ENCODE data around the gene GSTA4.
"Not testable (repeated sequence)": the region's sequence is repeated elsewhere in the genome, so short reads cannot be mapped to it uniquely, and the experiment has no call there.

Gene GSTA4

DNA sequence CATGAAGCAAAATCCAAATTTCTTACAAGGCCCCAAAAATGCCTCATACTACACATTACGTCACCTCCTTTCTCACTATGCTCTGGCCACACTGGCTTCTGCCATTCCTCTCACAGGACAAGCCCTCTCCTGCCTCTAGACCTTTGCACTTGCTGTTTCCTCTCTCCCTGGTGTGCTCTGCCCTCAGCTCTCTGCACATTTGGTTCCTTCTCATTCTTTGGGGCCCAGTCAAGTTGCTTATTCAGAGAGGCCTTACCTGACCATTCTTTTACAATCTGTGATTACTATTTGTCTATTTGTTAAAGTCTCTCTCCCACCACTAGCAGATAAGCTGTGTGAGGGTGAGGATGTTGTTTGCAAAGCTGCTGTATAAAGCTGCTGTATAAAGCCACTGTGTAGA is 15.4 kb upstream of the GSTA4 start:
- TF ChIP-seq ZNF70 (CRISPR knock-in tag; IDR thresholded peaks at IDR 0.05) (no peak), ZNF565 (CRISPR knock-in tag; conservative IDR thresholded peaks at IDR 0.05; ENCODE audit: low read depth) (no peak), ZNF8 (CRISPR knock-in tag; IDR thresholded peaks at IDR 0.05) (no peak), ESRRG (CRISPR knock-in tag; IDR thresholded peaks at IDR 0.05) (no peak), ZC3H10 (CRISPR knock-in tag; IDR thresholded peaks at IDR 0.05) (no peak), GLIS3 (CRISPR knock-in tag; IDR thresholded peaks at IDR 0.05) (no peak), RARB (CRISPR knock-in tag; IDR thresholded peaks at IDR 0.05) (no peak), PPARA (CRISPR knock-in tag; IDR thresholded peaks at IDR 0.05; ENCODE audit: borderline replicate concordance) (no peak), ZFP30 (CRISPR knock-in tag; IDR thresholded peaks at IDR 0.05) (no peak)
- TF ChIP-seq, protein P1, sequence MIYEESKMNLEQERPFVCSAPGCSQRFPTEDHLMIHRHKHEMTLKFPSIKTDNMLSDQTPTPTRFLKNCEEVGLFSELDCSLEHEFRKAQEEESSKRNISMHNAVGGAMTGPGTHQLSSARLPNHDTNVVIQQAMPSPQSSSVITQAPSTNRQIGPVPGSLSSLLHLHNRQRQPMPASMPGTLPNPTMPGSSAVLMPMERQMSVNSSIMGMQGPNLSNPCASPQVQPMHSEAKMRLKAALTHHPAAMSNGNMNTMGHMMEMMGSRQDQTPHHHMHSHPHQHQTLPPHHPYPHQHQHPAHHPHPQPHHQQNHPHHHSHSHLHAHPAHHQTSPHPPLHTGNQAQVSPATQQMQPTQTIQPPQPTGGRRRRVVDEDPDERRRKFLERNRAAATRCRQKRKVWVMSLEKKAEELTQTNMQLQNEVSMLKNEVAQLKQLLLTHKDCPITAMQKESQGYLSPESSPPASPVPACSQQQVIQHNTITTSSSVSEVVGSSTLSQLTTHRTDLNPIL (CRISPR knock-in tag; IDR thresholded peaks at IDR 0.05; ENCODE audit: low read depth) = no peak
- ATAC-seq = no peak

DNA sequence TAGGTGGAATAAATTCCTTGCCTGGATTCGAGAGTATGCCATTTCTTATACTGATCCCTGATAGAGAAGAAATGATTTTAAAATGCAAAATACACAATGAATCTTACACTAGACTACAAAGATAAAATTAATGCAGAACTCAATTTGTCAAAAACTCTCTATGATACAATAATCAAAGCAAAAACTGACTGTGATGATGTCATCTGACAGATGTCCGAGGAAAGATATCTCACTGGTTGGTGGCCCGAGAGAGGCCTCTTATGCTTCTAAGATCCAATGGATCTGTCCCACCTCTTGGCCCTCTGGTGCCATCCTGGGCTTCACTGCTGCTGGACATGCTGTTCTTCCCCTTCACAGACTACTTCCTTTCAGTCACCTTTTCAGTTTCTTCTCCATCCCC is 14.4 kb upstream of the GSTA4 start:
- ATAC-seq = no peak
- no peak for TF ChIP-seq ZC3H10 (CRISPR knock-in tag; IDR thresholded peaks at IDR 0.05)
- no peak for TF ChIP-seq PPARA (CRISPR knock-in tag; IDR thresholded peaks at IDR 0.05; ENCODE audit: borderline replicate concordance)
- TF ChIP-seq, protein P2, sequence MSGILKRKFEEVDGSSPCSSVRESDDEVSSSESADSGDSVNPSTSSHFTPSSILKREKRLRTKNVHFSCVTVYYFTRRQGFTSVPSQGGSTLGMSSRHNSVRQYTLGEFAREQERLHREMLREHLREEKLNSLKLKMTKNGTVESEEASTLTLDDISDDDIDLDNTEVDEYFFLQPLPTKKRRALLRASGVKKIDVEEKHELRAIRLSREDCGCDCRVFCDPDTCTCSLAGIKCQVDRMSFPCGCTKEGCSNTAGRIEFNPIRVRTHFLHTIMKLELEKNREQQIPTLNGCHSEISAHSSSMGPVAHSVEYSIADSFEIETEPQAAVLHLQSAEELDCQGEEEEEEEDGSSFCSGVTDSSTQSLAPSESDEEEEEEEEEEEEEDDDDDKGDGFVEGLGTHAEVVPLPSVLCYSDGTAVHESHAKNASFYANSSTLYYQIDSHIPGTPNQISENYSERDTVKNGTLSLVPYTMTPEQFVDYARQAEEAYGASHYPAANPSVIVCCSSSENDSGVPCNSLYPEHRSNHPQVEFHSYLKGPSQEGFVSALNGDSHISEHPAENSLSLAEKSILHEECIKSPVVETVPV (CRISPR knock-in tag; IDR thresholded peaks at IDR 0.05) = no peak
- TF ChIP-seq OSR1 (CRISPR knock-in tag; IDR thresholded peaks at IDR 0.05) = no peak
- no peak for TF ChIP-seq GLIS3 (CRISPR knock-in tag; IDR thresholded peaks at IDR 0.05)
- TF ChIP-seq ISL1 (CRISPR knock-in tag; IDR thresholded peaks at IDR 0.05) = no peak
- TF ChIP-seq TOX (CRISPR knock-in tag; IDR thresholded peaks at IDR 0.05; ENCODE audit: borderline replicate concordance) = no peak
- TF ChIP-seq SNAI2 (CRISPR knock-in tag; IDR thresholded peaks at IDR 0.05) = no peak
- TF ChIP-seq BACH2 (CRISPR knock-in tag; IDR thresholded peaks at IDR 0.05; ENCODE audit: borderline replicate concordance) = no peak
- TF ChIP-seq ZNF70 (CRISPR knock-in tag; IDR thresholded peaks at IDR 0.05) = no peak
- TF ChIP-seq, protein P3, sequence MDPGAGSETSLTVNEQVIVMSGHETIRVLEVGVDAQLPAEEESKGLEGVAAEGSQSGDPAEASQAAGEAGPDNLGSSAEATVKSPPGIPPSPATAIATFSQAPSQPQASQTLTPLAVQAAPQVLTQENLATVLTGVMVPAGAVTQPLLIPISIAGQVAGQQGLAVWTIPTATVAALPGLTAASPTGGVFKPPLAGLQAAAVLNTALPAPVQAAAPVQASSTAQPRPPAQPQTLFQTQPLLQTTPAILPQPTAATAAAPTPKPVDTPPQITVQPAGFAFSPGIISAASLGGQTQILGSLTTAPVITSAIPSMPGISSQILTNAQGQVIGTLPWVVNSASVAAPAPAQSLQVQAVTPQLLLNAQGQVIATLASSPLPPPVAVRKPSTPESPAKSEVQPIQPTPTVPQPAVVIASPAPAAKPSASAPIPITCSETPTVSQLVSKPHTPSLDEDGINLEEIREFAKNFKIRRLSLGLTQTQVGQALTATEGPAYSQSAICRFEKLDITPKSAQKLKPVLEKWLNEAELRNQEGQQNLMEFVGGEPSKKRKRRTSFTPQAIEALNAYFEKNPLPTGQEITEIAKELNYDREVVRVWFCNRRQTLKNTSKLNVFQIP (CRISPR knock-in tag; IDR thresholded peaks at IDR 0.05; ENCODE audit: borderline replicate concordance, low read depth) = no peak
- TF ChIP-seq ZFP30 (CRISPR knock-in tag; IDR thresholded peaks at IDR 0.05) = no peak
- TF ChIP-seq, protein P4, sequence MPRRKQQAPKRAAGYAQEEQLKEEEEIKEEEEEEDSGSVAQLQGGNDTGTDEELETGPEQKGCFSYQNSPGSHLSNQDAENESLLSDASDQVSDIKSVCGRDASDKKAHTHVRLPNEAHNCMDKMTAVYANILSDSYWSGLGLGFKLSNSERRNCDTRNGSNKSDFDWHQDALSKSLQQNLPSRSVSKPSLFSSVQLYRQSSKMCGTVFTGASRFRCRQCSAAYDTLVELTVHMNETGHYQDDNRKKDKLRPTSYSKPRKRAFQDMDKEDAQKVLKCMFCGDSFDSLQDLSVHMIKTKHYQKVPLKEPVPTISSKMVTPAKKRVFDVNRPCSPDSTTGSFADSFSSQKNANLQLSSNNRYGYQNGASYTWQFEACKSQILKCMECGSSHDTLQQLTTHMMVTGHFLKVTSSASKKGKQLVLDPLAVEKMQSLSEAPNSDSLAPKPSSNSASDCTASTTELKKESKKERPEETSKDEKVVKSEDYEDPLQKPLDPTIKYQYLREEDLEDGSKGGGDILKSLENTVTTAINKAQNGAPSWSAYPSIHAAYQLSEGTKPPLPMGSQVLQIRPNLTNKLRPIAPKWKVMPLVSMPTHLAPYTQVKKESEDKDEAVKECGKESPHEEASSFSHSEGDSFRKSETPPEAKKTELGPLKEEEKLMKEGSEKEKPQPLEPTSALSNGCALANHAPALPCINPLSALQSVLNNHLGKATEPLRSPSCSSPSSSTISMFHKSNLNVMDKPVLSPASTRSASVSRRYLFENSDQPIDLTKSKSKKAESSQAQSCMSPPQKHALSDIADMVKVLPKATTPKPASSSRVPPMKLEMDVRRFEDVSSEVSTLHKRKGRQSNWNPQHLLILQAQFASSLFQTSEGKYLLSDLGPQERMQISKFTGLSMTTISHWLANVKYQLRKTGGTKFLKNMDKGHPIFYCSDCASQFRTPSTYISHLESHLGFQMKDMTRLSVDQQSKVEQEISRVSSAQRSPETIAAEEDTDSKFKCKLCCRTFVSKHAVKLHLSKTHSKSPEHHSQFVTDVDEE (CRISPR knock-in tag; IDR thresholded peaks at IDR 0.05) = no peak
- TF ChIP-seq ESRRG (CRISPR knock-in tag; IDR thresholded peaks at IDR 0.05) = no peak
- TF ChIP-seq CSDC2 (CRISPR knock-in tag; IDR thresholded peaks at IDR 0.05) = no peak
- TF ChIP-seq, protein P1 (CRISPR knock-in tag; IDR thresholded peaks at IDR 0.05; ENCODE audit: low read depth) = no peak
- no peak for TF ChIP-seq ZNF565 (CRISPR knock-in tag; conservative IDR thresholded peaks at IDR 0.05; ENCODE audit: low read depth)

DNA sequence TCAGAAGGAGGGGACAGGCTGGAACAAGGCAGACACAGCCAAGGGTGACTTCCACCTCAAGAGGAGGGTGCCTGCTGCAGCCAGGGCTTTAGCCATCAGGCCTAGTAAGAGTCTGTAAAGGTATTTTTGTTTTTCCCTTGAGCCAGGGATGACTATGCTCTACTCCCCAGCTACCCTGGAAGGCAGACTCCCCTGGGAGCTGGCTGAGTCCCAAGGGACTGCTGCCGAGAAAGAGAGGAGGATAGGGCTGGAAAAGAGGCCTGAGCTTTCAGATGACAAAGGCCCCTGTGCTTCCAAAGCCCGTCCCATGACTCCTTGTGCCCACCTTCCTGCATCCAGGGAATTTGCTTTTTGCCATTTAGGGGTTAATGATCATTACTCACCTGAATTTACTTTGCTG is 14.0 kb upstream of the GSTA4 start:
- no peak for TF ChIP-seq CSDC2 (CRISPR knock-in tag; IDR thresholded peaks at IDR 0.05)
- TF ChIP-seq ESRRG (CRISPR knock-in tag; IDR thresholded peaks at IDR 0.05) = no peak
- TF ChIP-seq TCF4 (CRISPR knock-in tag; IDR thresholded peaks at IDR 0.05; ENCODE audit: borderline replicate concordance) = no peak
- no peak for TF ChIP-seq RARB (CRISPR knock-in tag; IDR thresholded peaks at IDR 0.05)
- TF ChIP-seq, protein P1 (CRISPR knock-in tag; IDR thresholded peaks at IDR 0.05; ENCODE audit: low read depth) = no peak
- TF ChIP-seq, protein P5, sequence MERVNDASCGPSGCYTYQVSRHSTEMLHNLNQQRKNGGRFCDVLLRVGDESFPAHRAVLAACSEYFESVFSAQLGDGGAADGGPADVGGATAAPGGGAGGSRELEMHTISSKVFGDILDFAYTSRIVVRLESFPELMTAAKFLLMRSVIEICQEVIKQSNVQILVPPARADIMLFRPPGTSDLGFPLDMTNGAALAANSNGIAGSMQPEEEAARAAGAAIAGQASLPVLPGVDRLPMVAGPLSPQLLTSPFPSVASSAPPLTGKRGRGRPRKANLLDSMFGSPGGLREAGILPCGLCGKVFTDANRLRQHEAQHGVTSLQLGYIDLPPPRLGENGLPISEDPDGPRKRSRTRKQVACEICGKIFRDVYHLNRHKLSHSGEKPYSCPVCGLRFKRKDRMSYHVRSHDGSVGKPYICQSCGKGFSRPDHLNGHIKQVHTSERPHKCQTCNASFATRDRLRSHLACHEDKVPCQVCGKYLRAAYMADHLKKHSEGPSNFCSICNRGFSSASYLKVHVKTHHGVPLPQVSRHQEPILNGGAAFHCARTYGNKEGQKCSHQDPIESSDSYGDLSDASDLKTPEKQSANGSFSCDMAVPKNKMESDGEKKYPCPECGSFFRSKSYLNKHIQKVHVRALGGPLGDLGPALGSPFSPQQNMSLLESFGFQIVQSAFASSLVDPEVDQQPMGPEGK (CRISPR knock-in tag; IDR thresholded peaks at IDR 0.05; ENCODE audit: borderline replicate concordance) = no peak
- no peak for TF ChIP-seq ZNF8 (CRISPR knock-in tag; IDR thresholded peaks at IDR 0.05)
- TF ChIP-seq TOX (CRISPR knock-in tag; IDR thresholded peaks at IDR 0.05; ENCODE audit: borderline replicate concordance) = no peak
- no peak for TF ChIP-seq ZNF565 (CRISPR knock-in tag; conservative IDR thresholded peaks at IDR 0.05; ENCODE audit: low read depth)
- ATAC-seq = no peak

DNA sequence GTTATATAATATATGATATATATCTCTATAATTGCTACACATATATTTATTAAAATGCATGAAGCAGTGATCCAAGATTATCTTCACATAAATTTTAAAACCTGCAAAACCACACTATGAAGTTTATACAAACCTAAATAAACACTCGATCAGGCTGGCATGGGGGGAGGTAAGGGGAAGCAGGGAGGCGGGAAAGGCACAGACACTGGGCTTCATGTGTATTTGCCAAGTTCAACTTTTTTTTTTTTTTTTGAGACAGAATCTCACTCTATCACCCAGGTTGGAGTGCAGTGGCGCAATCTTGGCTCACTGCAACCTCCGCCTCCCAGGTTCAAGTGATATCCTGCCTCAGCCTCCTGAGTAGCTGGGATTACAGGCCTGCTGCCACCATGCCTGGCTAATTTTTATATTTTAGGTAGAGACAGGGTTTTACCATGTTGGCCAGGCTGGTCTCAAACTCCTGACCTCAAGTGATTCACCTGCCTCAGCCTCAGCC is 13.2 kb upstream of the GSTA4 start:
- not testable (repeated sequence) for ATAC-seq

Measured in SK-N-SH treated with all-trans-retinoic acid at 6 μM for 48 hours (cell line).